OCI-LY3 (cell line): ENCODE data around the gene AFM.

ENCODE experiments used
- EZH2phosphoT487 ChIP-seq: fragments of 200-600 bp; shearing (Covaris generic); IDR thresholded peaks from 2 replicates; pipeline ENCODE4 v1.6.1; 2018; ENCODE audit warnings: antibody characterized with exemption, mixed run types, low read depth
- TF ChIP-seq, protein P1 (sequence below): fragments of 200-600, 300-600 bp; sonication (generic); IDR thresholded peaks from 2 replicates; pipeline ENCODE4 v1.5.1; 2014; ENCODE audit warnings: antibody characterized with exemption, low read length, low read depth

GRCh38 chr4:73481358-73481757 lies at the start of gene AFM:
- TF ChIP-seq, protein P1, sequence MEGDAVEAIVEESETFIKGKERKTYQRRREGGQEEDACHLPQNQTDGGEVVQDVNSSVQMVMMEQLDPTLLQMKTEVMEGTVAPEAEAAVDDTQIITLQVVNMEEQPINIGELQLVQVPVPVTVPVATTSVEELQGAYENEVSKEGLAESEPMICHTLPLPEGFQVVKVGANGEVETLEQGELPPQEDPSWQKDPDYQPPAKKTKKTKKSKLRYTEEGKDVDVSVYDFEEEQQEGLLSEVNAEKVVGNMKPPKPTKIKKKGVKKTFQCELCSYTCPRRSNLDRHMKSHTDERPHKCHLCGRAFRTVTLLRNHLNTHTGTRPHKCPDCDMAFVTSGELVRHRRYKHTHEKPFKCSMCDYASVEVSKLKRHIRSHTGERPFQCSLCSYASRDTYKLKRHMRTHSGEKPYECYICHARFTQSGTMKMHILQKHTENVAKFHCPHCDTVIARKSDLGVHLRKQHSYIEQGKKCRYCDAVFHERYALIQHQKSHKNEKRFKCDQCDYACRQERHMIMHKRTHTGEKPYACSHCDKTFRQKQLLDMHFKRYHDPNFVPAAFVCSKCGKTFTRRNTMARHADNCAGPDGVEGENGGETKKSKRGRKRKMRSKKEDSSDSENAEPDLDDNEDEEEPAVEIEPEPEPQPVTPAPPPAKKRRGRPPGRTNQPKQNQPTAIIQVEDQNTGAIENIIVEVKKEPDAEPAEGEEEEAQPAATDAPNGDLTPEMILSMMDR = no peak
- TF ChIP-seq EZH2phosphoT487 = no peak
